ENCODE results near the gene RNF31.

DNA sequence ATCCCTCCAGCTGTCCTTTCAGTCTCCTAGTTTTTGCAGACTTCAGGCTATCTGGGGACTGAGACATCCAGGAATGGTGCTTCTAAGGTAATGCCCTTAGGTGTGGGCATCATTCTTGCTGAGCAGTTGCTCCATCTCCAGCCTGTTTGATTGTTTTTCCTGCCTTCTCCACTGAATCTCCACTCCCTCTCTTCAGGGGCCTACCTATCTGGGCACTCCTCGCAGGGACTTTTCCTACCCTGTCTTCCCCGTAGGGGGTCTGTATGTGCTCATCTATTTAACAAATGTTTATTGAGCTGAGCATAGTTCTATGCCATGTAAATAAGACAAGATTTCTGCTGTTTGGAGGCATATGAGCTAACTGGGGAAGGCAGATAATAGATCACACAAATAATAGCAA, 14.3 kb upstream of the RNF31 start:
- TF ChIP-seq, protein P1, sequence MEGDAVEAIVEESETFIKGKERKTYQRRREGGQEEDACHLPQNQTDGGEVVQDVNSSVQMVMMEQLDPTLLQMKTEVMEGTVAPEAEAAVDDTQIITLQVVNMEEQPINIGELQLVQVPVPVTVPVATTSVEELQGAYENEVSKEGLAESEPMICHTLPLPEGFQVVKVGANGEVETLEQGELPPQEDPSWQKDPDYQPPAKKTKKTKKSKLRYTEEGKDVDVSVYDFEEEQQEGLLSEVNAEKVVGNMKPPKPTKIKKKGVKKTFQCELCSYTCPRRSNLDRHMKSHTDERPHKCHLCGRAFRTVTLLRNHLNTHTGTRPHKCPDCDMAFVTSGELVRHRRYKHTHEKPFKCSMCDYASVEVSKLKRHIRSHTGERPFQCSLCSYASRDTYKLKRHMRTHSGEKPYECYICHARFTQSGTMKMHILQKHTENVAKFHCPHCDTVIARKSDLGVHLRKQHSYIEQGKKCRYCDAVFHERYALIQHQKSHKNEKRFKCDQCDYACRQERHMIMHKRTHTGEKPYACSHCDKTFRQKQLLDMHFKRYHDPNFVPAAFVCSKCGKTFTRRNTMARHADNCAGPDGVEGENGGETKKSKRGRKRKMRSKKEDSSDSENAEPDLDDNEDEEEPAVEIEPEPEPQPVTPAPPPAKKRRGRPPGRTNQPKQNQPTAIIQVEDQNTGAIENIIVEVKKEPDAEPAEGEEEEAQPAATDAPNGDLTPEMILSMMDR (IDR thresholded peaks at IDR 0.05; ENCODE audit: low read length): no peak
- TF ChIP-seq EZH2 (IDR thresholded peaks at IDR 0.05; ENCODE audit: borderline replicate concordance, low read length): no peak
